H54 (cell line): ENCODE data around the gene HAP1.

Source experiments
- DNase-seq: peaks from one replicate; pipeline ENCODE4 v3.0.0; 2011; ENCODE audit warnings: low spot score, mixed read lengths; ENCODE audit not compliant: insufficient read length
- FAIRE-seq: peaks from 3 replicates; lab custom pipeline; 2011; peaks lifted over from hg19 to GRCh38; lab: Jason Lieb, UNC
- POLR2A ChIP-seq: IDR thresholded peaks from 2 replicates; pipeline ENCODE4 v1.6.1; 2011; ENCODE audit warnings: low read depth, mild to moderate bottlenecking, low read length

HAP1 gene

GRCh38 chr17:41772218-41772585, 37.8 kb upstream of the HAP1 start:
- TF ChIP-seq POLR2A: no peak
- DNase-seq (no peak), FAIRE-seq (no peak)

- DNase-seq (no peak), FAIRE-seq (no peak)
- no peak for TF ChIP-seq POLR2A
These were observed 37.2 kb upstream of the HAP1 start for GRCh38 chr17:41771389-41772206.

- TF ChIP-seq POLR2A: no peak
- DNase-seq (no peak), FAIRE-seq (no peak)
These were observed 35.5 kb upstream of the HAP1 start for GRCh38 chr17:41769985-41770384.

GRCh38 chr17:41769346-41769862, 35.0 kb upstream of the HAP1 start:
- no peak for DNase-seq
- no peak for FAIRE-seq
- TF ChIP-seq POLR2A: no peak

GRCh38 chr17:41768682-41769288, 34.3 kb upstream of the HAP1 start:
- no peak for FAIRE-seq

GRCh38 chr17:41767324-41768042, 33.0 kb upstream of the HAP1 start:
- DNase-seq (no peak), FAIRE-seq (no peak)
- TF ChIP-seq POLR2A: no peak

More at GRCh38 chr17:41768682-41769288, 34.3 kb upstream of the HAP1 start:
- DNase-seq: no peak
- no peak for TF ChIP-seq POLR2A

- FAIRE-seq (no peak), DNase-seq (no peak)
- no peak for TF ChIP-seq POLR2A
These were observed 31.7 kb upstream of the HAP1 start for GRCh38 chr17:41766135-41766534.

- DNase-seq (no peak), FAIRE-seq (no peak)
- TF ChIP-seq POLR2A: no peak
These were observed 28.9 kb upstream of the HAP1 start for GRCh38 chr17:41763327-41763726.

GRCh38 chr17:41762841-41763240, 28.4 kb upstream of the HAP1 start:
- DNase-seq (no peak), FAIRE-seq (no peak)
- no peak for TF ChIP-seq POLR2A

- FAIRE-seq: no peak
- TF ChIP-seq POLR2A: no peak
- no peak for DNase-seq
These were observed 27.9 kb upstream of the HAP1 start for GRCh38 chr17:41762391-41762790.

GRCh38 chr17:41760878-41761277, 26.4 kb upstream of the HAP1 start:
- FAIRE-seq (no peak), DNase-seq (no peak)
- TF ChIP-seq POLR2A: no peak

- TF ChIP-seq POLR2A: no peak
- FAIRE-seq: no peak
These were observed 24.2 kb upstream of the HAP1 start for GRCh38 chr17:41758601-41759000.

GRCh38 chr17:41754066-41754465, 19.6 kb upstream of the HAP1 start:
- no peak for FAIRE-seq
- DNase-seq: no peak
- TF ChIP-seq POLR2A: no peak

More at GRCh38 chr17:41758601-41759000, 24.2 kb upstream of the HAP1 start:
- DNase-seq: no peak

- FAIRE-seq (no peak), DNase-seq (no peak)
- no peak for TF ChIP-seq POLR2A
These were observed 16.8 kb upstream of the HAP1 start for GRCh38 chr17:41751288-41751687.
